ENCODE data around the gene CFAP97D2.

Gene CFAP97D2

GRCh38 chr13:114143806-114144605, 35.1 kb upstream of the CFAP97D2 start:
- DNase-seq = peak; percentile 60

GRCh38 chr13:114144606-114145244, 34.3 kb upstream of the CFAP97D2 start:
- peak; percentile 21 for DNase-seq

DNA sequence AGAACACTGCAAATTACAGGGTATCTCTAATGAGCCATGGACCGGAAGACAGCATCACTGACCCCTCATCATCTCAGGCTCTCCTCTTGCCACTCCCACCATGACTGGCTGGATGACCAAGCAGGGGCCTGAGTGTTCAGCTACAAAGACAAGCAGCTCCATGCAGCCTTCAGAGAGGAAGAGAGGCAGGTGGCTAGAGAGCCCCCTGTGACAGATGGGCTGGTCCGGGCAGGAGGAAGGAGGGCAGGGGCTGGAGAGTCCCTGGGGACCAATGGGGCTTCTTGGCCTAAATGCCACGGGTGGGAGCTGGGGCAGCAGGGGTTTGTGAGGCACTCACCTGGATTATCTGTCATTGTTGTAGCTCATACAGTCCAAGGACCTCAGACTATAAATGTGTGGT, 33.8 kb upstream of the CFAP97D2 start:
- peak; percentile 21 for DNase-seq

- peak; percentile 8 for DNase-seq
Observed at GRCh38 chr13:114145722-114146121, 33.3 kb upstream of the CFAP97D2 start.

- DNase-seq = peak; percentile 1
Observed at GRCh38 chr13:114146173-114146572, 32.9 kb upstream of the CFAP97D2 start.

DNA sequence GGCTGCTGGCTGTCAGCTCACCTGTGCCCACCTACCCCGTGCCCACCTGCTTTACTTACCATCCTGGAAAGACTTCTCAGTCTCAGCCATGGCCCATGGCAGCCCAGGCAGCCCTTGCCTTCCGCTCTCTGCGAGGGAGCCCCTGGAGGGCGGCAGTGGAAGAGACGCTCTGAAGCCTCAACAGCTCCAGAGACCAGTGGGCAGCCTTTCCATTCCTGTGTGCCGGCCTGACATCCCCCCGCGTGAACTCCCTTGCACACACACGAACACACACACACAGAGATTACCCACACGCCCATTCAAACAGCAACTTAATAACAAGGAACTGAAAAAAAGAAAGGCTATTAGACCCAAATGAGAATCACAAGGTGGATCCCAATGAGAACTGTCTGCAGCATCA, 32.4 kb upstream of the CFAP97D2 start:
- DNase-seq = peak; percentile 39

- DNase-seq = peak; percentile 2
Observed at GRCh38 chr13:114147803-114148520, 31.1 kb upstream of the CFAP97D2 start.

DNA sequence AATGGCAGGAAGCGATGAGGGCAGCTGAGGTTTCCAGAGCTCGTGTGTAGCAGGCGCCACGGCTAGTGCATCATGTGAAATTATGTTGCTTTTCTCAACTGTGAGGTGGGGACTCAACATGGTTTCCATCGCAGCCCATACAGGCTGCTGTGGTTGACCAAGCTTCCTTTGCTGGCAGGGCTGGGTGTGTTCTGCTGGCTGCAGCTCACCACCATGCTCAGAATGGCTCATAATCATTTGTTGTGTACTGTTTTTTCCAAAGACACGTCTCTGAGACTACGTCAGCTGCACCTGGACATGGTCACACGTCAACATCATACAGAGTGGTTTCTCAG, 30.6 kb upstream of the CFAP97D2 start:
- peak; percentile 86 for DNase-seq

DNA sequence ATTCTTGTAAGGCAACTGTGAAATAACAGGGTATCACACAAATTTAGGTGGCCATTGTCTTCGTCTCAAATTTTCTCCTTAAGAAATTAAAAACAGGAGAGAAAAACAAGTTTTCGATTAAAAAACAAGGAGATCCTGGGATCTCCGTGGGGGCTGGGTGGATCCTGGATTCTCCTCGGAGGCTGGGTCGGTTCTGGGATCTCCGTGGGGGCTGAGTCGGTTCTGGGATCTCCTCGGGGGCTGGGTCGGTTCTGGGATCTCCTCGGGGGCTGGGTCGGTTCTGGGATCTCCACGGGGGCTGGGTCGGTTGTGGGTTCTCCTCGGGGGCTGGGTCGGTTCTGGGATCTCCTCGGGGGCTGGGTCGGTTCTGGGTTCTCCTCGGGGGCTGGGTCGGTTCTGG, 30.2 kb upstream of the CFAP97D2 start:
- DNase-seq = peak; percentile 6

- DNase-seq = peak; percentile 6
Observed at GRCh38 chr13:114149774-114150740, 29.0 kb upstream of the CFAP97D2 start.

GRCh38 chr13:114151031-114151430, 28.0 kb upstream of the CFAP97D2 start:
- no peak for DNase-seq

GRCh38 chr13:114151565-114152284, 27.3 kb upstream of the CFAP97D2 start:
- peak; percentile 77 for DNase-seq

GRCh38 chr13:114152285-114152645, 26.8 kb upstream of the CFAP97D2 start:
- no peak for DNase-seq

DNA sequence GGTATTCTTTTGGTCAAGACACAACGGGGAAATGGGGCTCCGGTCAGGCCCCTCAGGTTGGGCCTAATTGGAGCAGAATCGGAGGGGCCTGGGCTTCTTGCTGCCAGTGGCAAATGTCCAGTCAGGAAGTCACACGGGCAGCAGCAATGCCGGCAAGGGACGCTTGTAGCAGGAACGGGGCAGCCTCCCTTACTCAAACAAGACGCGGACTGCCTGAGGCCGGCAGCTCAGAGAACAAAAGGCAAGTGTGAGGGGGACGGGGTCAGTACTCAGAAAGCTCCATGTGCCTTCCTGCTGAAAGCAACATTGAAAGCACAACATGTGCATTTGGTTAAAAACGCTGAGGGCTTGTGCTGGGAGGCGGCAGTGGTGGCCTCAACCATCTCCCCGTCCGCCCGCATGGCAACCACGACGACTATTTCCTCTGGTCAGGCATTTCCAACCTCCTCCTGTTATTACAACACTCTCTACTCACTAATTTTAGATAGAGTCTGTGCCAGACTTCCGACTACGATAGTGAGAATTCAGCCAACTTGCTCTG, 26.2 kb upstream of the CFAP97D2 start:
- DNase-seq = no peak

DNA sequence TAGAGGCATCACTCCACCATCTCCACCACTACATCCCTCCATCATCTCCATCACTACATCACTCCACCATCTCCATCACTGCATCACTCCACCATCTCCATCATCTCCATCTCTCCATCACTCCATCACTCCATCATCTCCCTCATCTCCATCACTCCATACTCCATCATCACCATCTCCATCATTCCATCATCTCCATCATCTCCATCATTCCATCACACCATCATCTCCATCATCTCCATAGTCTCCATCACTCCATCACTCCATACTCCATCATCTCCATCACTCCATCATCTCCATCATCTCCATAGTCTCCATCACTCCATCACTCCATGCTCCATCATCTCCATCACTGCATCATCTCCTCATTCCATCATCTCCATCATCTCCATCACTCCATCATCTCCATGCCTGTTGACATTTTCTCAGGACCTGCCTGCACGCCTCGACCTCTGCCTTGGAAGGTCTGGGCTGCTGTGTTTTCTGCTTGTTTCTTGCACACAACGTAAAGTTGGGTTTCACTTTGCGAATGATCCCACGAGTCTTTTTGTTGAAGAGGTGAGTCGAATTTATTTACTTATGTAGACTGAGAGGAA, 25.5 kb upstream of the CFAP97D2 start:
- DNase-seq = no peak

GRCh38 chr13:114154476-114154875, 24.6 kb upstream of the CFAP97D2 start:
- peak; percentile 21 for DNase-seq

GRCh38 chr13:114155320-114155719, 23.7 kb upstream of the CFAP97D2 start:
- no peak for DNase-seq

DNA sequence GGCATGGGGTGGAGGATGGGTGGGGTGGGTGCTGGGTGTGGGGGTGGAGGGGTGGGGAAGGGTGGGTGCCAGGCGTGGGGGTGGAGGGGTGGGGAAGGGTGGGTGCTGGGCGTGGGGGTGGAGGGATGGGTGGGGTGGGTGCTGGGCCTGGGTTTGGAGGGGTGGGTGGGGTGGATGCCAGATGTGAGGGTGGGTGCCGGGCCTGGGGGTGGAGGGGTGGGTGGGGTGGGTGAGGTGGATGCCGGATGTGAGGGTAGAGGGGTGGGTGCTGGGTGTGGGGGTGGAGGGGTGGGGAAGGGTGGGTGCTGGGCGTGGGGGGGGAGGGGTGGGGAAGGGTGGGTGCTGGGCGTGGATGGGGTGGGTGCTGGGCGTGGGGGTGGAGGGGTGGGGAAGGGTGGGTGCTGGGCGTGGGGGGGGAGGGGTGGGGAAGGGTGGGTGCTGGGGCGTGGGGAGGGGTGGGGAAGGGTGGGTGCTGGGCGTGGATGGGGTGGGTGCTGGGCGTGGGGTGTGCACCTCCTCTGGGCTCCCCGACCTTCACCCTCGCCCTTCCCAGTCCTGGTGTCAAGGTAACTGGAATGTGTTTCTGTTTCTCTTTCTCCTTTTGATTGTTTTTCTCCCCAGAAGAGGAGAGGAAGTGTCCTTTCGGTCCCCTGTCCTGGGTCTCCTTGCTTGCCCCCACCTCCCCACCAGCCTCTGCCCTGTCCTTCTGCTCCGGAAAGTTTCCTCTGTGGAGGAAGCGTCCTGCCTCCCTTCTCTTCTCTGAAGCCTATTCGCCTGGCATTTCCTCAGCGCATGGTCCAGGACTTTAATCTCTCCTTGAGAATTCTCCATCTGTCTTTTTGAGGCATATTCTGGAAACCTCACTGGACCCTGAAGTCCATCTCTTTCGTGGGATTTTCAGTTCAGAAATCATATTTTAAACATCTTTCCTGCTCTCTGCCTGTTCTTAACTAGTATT, 22.9 kb upstream of the CFAP97D2 start:
- peak; percentile 17 for DNase-seq

DNA sequence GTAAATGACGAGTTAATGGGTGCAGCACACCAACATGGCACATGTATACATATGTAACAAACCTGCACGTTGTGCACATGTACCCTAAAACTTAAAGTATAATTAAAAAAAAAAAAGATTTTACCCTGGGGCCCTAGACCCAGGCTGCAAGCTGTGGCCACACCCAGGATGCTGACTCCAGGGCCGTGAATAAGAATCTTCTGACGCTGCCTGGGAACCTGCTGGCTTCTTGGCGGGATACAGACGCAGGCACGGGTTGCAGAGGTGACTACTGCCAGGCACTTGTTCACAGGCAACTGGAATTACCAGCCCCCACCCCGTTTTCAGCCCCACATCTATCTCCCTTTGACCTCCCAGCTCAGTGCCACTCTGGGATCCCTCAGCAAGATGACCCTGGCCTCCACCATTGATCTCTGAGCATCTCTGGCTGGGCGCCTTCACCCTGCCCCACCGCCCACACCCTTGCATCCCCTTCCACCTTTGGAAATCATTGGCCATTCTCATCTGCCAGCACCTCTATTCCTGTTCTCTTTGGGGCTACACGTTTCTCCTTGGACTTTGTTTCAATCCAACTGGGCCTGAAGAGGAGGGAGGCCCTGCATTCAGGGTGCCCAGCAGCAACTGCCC, 21.1 kb upstream of the CFAP97D2 start:
- peak; percentile 56 for DNase-seq

All from CD4-positive, alpha-beta T cell treated with Interleukin-17A for 4 hours (primary cell).